IMR-90 (cell line): ENCODE results near the gene SPATA33.
"Not testable (repeated sequence)": the region's sequence is repeated elsewhere in the genome, so short reads cannot be mapped to it uniquely, and the experiment has no call there.

Experiments
- CTCF ChIP-seq: conservative IDR thresholded peaks from 2 replicates; pipeline ENCODE4 v1.5.1; 2012; ENCODE audit warnings: mild to moderate bottlenecking, low read depth, low read length, improper control_type of control experiment
- ELK1 ChIP-seq: fragments of 150-350 bp; IDR thresholded peaks from 2 replicates; pipeline ENCODE4 v1.6.1; 2016; ENCODE audit warnings: low read depth, mild to moderate bottlenecking, low read length, moderate library complexity, borderline replicate concordance
- MAZ ChIP-seq: IDR thresholded peaks from 2 replicates; pipeline ENCODE4 v1.6.1; 2012; ENCODE audit warnings: low read depth, mild to moderate bottlenecking, low read length, improper control_type of control experiment, moderate library complexity, borderline replicate concordance
- MXI1 ChIP-seq: IDR thresholded peaks from 2 replicates; pipeline ENCODE4 v1.6.1; 2012; ENCODE audit warnings: low read depth, mild to moderate bottlenecking, low read length, moderate library complexity, borderline replicate concordance
- POLR2A ChIP-seq: IDR thresholded peaks from 2 replicates; pipeline ENCODE4 v1.6.1; 2012; ENCODE audit warnings: mild to moderate bottlenecking, low read depth, low read length
- RAD21 ChIP-seq: IDR thresholded peaks from 2 replicates; pipeline ENCODE4 v1.6.1; 2012; ENCODE audit warnings: low read length, improper control_type of control experiment
- RCOR1 ChIP-seq: IDR thresholded peaks from 2 replicates; pipeline ENCODE4 v1.6.1; 2012; ENCODE audit warnings: mild to moderate bottlenecking, low read length, improper control_type of control experiment; ENCODE audit not compliant: insufficient replicate concordance
- RFX5 ChIP-seq: IDR thresholded peaks from 2 replicates; pipeline ENCODE4 v1.8.0; 2012; ENCODE audit warnings: low read depth, mild to moderate bottlenecking, low read length, moderate library complexity
- SMC3 ChIP-seq: fragments of 150-350 bp; IDR thresholded peaks from 2 replicates; pipeline ENCODE4 v1.6.1; 2016; ENCODE audit warnings: low read depth, mild to moderate bottlenecking, antibody characterized with exemption, low read length, moderate library complexity

GRCh38 chr16:89664238-89664637, 6.6 kb downstream of the SPATA33 start:
- not testable (repeated sequence) for TF ChIP-seq CTCF, ELK1, MAZ, MXI1, RAD21, POLR2A, SMC3, RFX5, RCOR1
